HepG2 (cell line): ENCODE data around the gene GPR33. TPM values are rescaled to one million over a fixed set of nuclear protein-coding genes. Genes with fewer than 3 reads are reported as not detected.

Experiments used
- ATAC-seq: fragments of 200-7000 bp; cut with Tn5 transposase; 3 replicates; pipeline ENCODE4 v1.9.1; 2020; ENCODE audit warnings: mild to moderate bottlenecking, moderate library complexity
- BruUV-seq: library from RNA; stranded (reverse); fragments of 400-500 nt; replicated peaks from 2 replicates; lab custom pipeline; 2021; lab: Mats Ljungman, UMichigan
- CTCF ChIA-PET: fragments of 300-600 bp; formaldehyde crosslinking; extraction: SDS; loops from one replicate; lab custom pipeline; 2021; ENCODE audit warnings: low total read pairs, inconsistent platforms, low intra/inter-chr PET ratio; lab: Yijun Ruan, JAX
- POLR2A ChIA-PET: fragments of 350-600 bp; sonication (Branson Sonifier 250); formaldehyde crosslinking; loops from one replicate; lab custom pipeline; 2020; ENCODE audit warnings: antibody characterized with exemption, inconsistent platforms; lab: Yijun Ruan, JAX
- DNase-seq: peaks from one replicate; pipeline ENCODE4 v3.0.0-alpha.2; 2015; ENCODE audit warnings: low spot score
- FAIRE-seq: peaks from 3 replicates; lab custom pipeline; 2011; peaks lifted over from hg19 to GRCh38; lab: Jason Lieb, UNC
- H2AFZ ChIP-seq: one replicate; pipeline ENCODE4 v1.6.1; 2011; ENCODE audit warnings: low read length, inconsistent platforms
- H3K27ac ChIP-seq: fragments of 300-600 bp; 3 replicates; pipeline ENCODE4 v1.8.0; 2011; ENCODE audit warnings: mixed run types, mild to moderate bottlenecking, mixed read lengths, low read length, inconsistent platforms; ENCODE audit not compliant: insufficient read depth; ENCODE audit errors: extremely low read length
- H3K27me3 ChIP-seq, 2 experiments: fragments of 200-600 bp in 1 of 2; 2 replicates in 1 of 2; 3 replicates in 1 of 2; pipeline versions ENCODE4 v1.6.0 to v1.8.0; 2011; ENCODE audit warnings: low read length in 2 of 2, mild to moderate bottlenecking in 2 of 2, moderate library complexity in 2 of 2, inconsistent platforms in 1 of 2; ENCODE audit not compliant: insufficient read depth in 2 of 2, control insufficient read depth in 1 of 2
- H3K36me3 ChIP-seq, 2 experiments: fragments of 200-600 bp in 1 of 2; replicated peaks in 1 of 2; 2 replicates in 1 of 2; 3 replicates in 1 of 2; pipeline versions ENCODE4 v1.5.1 to v1.8.0; 2011; ENCODE audit warnings: low read length in 2 of 2, inconsistent platforms in 1 of 2; ENCODE audit not compliant: insufficient read depth in 2 of 2, control insufficient read depth in 1 of 2
- H3K4me1 ChIP-seq: 2 replicates; pipeline ENCODE4 v1.5.1; 2012; ENCODE audit warnings: low read length, inconsistent platforms; ENCODE audit not compliant: insufficient read depth
- H3K4me2 ChIP-seq: 2 replicates; pipeline ENCODE4 v1.6.0; 2011; ENCODE audit warnings: low read depth, low read length, inconsistent platforms
- H3K4me3 ChIP-seq, 3 experiments: fragments of 200-600 bp in 1 of 3; sonication (generic), shearing (Covaris generic) in 1 of 3; replicated peaks in 1 of 3; 2 replicates each; pipeline ENCODE4 v1.5.1; 2011 to 2016; ENCODE audit warnings: low read length in 3 of 3, inconsistent platforms in 2 of 3, low read depth in 2 of 3, mild to moderate bottlenecking in 2 of 3, control low read depth in 1 of 3, mixed read lengths in 1 of 3; ENCODE audit not compliant: insufficient read depth in 1 of 3
- H3K79me2 ChIP-seq: one replicate; pipeline ENCODE4 v1.6.1; 2011; ENCODE audit warnings: low read length, inconsistent platforms; ENCODE audit not compliant: insufficient read depth
- H3K9ac ChIP-seq: 2 replicates; pipeline ENCODE4 v1.6.0; 2011; ENCODE audit warnings: mild to moderate bottlenecking, low read depth, low read length, inconsistent platforms; ENCODE audit not compliant: insufficient read depth
- H3K9me3 ChIP-seq: 2 replicates; pipeline ENCODE4 v1.5.1; 2012; ENCODE audit warnings: mild to moderate bottlenecking, low read length
- H4K20me1 ChIP-seq: 2 replicates; pipeline ENCODE4 v1.6.0; 2011; ENCODE audit warnings: inconsistent platforms, mild to moderate bottlenecking, low read length, moderate library complexity; ENCODE audit not compliant: insufficient read depth
- FOXP1 ChIP-seq, 2 experiments: fragments of 450-650 bp in 1 of 2; IDR thresholded peaks; 2 replicates each; pipeline ENCODE4 v1.6.1; 2017 to 2018; ENCODE audit warnings: antibody characterized with exemption in 1 of 2
- HOMEZ ChIP-seq: IDR thresholded peaks from 2 replicates; pipeline ENCODE4 v1.6.1; 2016; ENCODE audit warnings: low read depth
- JUNB ChIP-seq: sonication (generic); formaldehyde crosslinking; IDR thresholded peaks from 2 replicates; pipeline ENCODE4 v1.8.0; 2022; ENCODE audit warnings: missing genetic modification reagents, mild to moderate bottlenecking, borderline replicate concordance
- MTF1 ChIP-seq: sonication (generic); formaldehyde crosslinking; IDR thresholded peaks from 2 replicates; pipeline ENCODE4 v1.5.0; 2020; ENCODE audit warnings: missing genetic modification reagents
- RFX3 ChIP-seq: IDR thresholded peaks from 2 replicates; pipeline ENCODE4 v1.6.1; 2016; ENCODE audit warnings: missing biosample characterization, missing genetic modification reagents
- SPEN ChIP-seq: sonication (generic); formaldehyde crosslinking; IDR thresholded peaks from 2 replicates; pipeline ENCODE4 v1.5.1; 2020; ENCODE audit warnings: low read depth, mild to moderate bottlenecking, missing genetic modification reagents
- ZBTB34 ChIP-seq: sonication (generic); formaldehyde crosslinking; IDR thresholded peaks from 2 replicates; pipeline ENCODE4 v1.8.0; 2022; ENCODE audit warnings: mild to moderate bottlenecking, missing genetic modification reagents
- ZNF451 ChIP-seq: sonication (generic); formaldehyde crosslinking; IDR thresholded peaks from 2 replicates; pipeline ENCODE4 v1.5.0; 2020; ENCODE audit warnings: mild to moderate bottlenecking, missing genetic modification reagents
- ZNF510 ChIP-seq: sonication (generic); formaldehyde crosslinking; IDR thresholded peaks from 2 replicates; pipeline ENCODE4 v1.4.0; 2020; ENCODE audit warnings: low read depth, mild to moderate bottlenecking, missing genetic modification reagents
- ZNF543 ChIP-seq: sonication (generic); formaldehyde crosslinking; IDR thresholded peaks from 2 replicates; pipeline ENCODE4 v1.4.0; 2020; ENCODE audit warnings: mild to moderate bottlenecking, missing genetic modification reagents
- ZNF574 ChIP-seq: sonication (generic); formaldehyde crosslinking; IDR thresholded peaks from 2 replicates; pipeline ENCODE4 v1.4.0; 2020; ENCODE audit warnings: missing genetic modification reagents
- ZNF639 ChIP-seq: conservative IDR thresholded peaks from 2 replicates; pipeline ENCODE4 v1.6.1; 2018; ENCODE audit warnings: missing genetic modification reagents
- ZNF780A ChIP-seq: sonication (generic); formaldehyde crosslinking; IDR thresholded peaks from 2 replicates; pipeline ENCODE4 v1.8.0; 2022; ENCODE audit warnings: mild to moderate bottlenecking, missing genetic modification reagents, moderate library complexity
- WGBS: methylation state at CpG from one replicate; pipeline ENCODE4 v1.1.6; 2017; ENCODE audit warnings: low lambda C conversion rate; 5-methylcytosine and 5-hydroxymethylcytosine counted together
- in situ Hi-C: cut with HindIII; loops from 2 replicates; pipeline ENCODE4 v1.10.0; 2017; ENCODE audit warnings: low pct_unique_long_range_greater_than_20kb; ENCODE audit not compliant: extremely low pct_ligation_motif_present
- intact Hi-C: fragments of 100-400 bp; cut with micrococcal nuclease; formaldehyde crosslinking; loops from one replicate; pipeline ENCODE4 v1.10.0; 2022; ENCODE audit not compliant: unreplicated experiment
- polyA plus RNA-seq, 8 experiments: library from polyadenylated mRNA; depleted of rRNA in 3 of 8; stranded (reverse) in 7 of 8; unstranded in 1 of 8; fragments of >200 nt; fragmentation: Illumina TruSeq in 4 of 8; extraction: Trizol in 4 of 8; gene quantifications; 2 replicates each; pipeline versions ENCODE4 v1.2.1 to v1.2.3, GENCODE V29; 2011 to 2016; ENCODE audit warnings: low read depth in 4 of 8, missing spikeins in 1 of 8, mixed read lengths in 1 of 8; ENCODE audit not compliant: insufficient read depth in 1 of 8
- total RNA-seq, 5 experiments: library from RNA; depleted of rRNA; stranded (reverse); fragments of >200 nt; fragmentation: Illumina TruSeq; extraction: Trizol; gene quantifications; 2 replicates each; pipeline ENCODE4 v1.2.3, GENCODE V29; 2016; ENCODE audit warnings: low read depth in 1 of 5

The GPR33 gene
- total and polyA plus RNA-seq, 2 of the 13 experiments (the other 11 are each of a cell fraction or from before 2014, with no cell fraction given), result not detected

GRCh38 chr14:31501870-31502269 lies 14.0 kb upstream of the GPR33 start:
- peaks cover 0 to 7% of the 10 kb centered on the region in 2 experiments; a peak in 2 of 5 replicates for H3K27me3 ChIP-seq
- no peak for FAIRE-seq
- intact Hi-C loops, result no loop called here
- 1% methylated on average over 2 of the region's 2 CpGs for WGBS
- no peaks in the 10 kb centered on the region for H4K20me1 ChIP-seq
- no peaks in the 10 kb centered on the region for H3K79me2 ChIP-seq
- ChIA-PET CTCF (no interaction called here), POLR2A (no interaction called here)
- H3K4me2 ChIP-seq, result no peak overlapping the region
- no peaks in the 10 kb centered on the region for H3K9me3 ChIP-seq
- no peak for DNase-seq
- H3K36me3 ChIP-seq, result no peaks in the 10 kb centered on the region
- ATAC-seq, result peak; percentile 52
- H3K9ac ChIP-seq, result no peak overlapping the region
- H2AFZ ChIP-seq, result no peak overlapping the region
- H3K27ac ChIP-seq, result no peak overlapping the region
- TF ChIP-seq ZBTB34 (CRISPR knock-in tag) (no peak), HOMEZ (CRISPR knock-in tag) (no peak), ZNF543 (CRISPR knock-in tag) (no peak), ZNF780A (CRISPR knock-in tag) (no peak), FOXP1 (IDR thresholded peaks at IDR 0.05) (no peak), FOXP1 (CRISPR knock-in tag; IDR thresholded peaks at IDR 0.05) (no peak), ZNF639 (CRISPR knock-in tag) (no peak), JUNB (CRISPR knock-in tag) (no peak), ZNF574 (CRISPR knock-in tag) (no peak), RFX3 (CRISPR knock-in tag) (no peak), ZNF510 (CRISPR knock-in tag) (no peak), MTF1 (CRISPR knock-in tag) (no peak), ZNF451 (CRISPR knock-in tag) (no peak), SPEN (no peak)
- BruUV-seq, result no TSS peak
- no peaks in the 10 kb centered on the region for H3K4me1 ChIP-seq
- no peak overlapping the region for H3K4me3 ChIP-seq
- in situ Hi-C loops, result no loop called here
